ENCODE measurements around the gene POP7.

The POP7 gene

GRCh38 chr7:100674411-100675104, 31.4 kb upstream of the POP7 start:
- H3K27ac ChIP-seq (ENCODE audit: low read length) = peak overlapping the region; percentile 85
- H3K27me3 ChIP-seq (ENCODE audit: low read depth, low read length) = no peaks in the 10 kb centered on the region
- peak overlapping the region; percentile 73 to 98 for H3K4me3 ChIP-seq (ENCODE audit: low read depth in 1 of 2, low read length in 2 of 2)
- H3K9me3 ChIP-seq (ENCODE audit: control insufficient read depth in 1 of 2, low read length in 2 of 2) = no peaks in the 10 kb centered on the region
- peaks cover 20 to 29% of the 10 kb centered on the region in 2 donors for H3K36me3 ChIP-seq (ENCODE audit: control insufficient read depth in 1 of 2, insufficient read depth in 2 of 2, low read length in 2 of 2)
- H3K4me1 ChIP-seq (ENCODE audit: control insufficient read depth in 1 of 2, insufficient read depth in 2 of 2, low read length in 2 of 2) = peaks cover 0 to 11% of the 10 kb centered on the region in 2 donors

- Histone ChIP-seq H3K27me3 (ENCODE audit: low read depth, low read length) (no peaks in the 10 kb centered on the region), H3K4me1 (ENCODE audit: control insufficient read depth in 1 of 2, insufficient read depth in 2 of 2, low read length in 2 of 2) (peaks cover 0 to 16% of the 10 kb centered on the region in 2 donors), H3K36me3 (ENCODE audit: control insufficient read depth in 1 of 2, insufficient read depth in 2 of 2, low read length in 2 of 2) (peaks cover 22 to 33% of the 10 kb centered on the region in 2 donors), H3K4me3 (ENCODE audit: low read depth in 1 of 2, low read length in 2 of 2) (peak overlapping the region; percentile 73 to 98), H3K9me3 (ENCODE audit: control insufficient read depth in 1 of 2, low read length in 2 of 2) (no peaks in the 10 kb centered on the region), H3K27ac (ENCODE audit: low read length) (no peak overlapping the region)
Measured at GRCh38 chr7:100675105-100675451, 30.8 kb upstream of the POP7 start.

- Histone ChIP-seq H3K27me3 (ENCODE audit: low read depth, low read length) (no peaks in the 10 kb centered on the region), H3K4me1 (ENCODE audit: control insufficient read depth in 1 of 2, insufficient read depth in 2 of 2, low read length in 2 of 2) (peaks cover 0 to 17% of the 10 kb centered on the region in 2 donors), H3K36me3 (ENCODE audit: control insufficient read depth in 1 of 2, insufficient read depth in 2 of 2, low read length in 2 of 2) (peaks cover 22 to 33% of the 10 kb centered on the region in 2 donors), H3K27ac (ENCODE audit: low read length) (peak overlapping the region; percentile 8), H3K9me3 (ENCODE audit: control insufficient read depth in 1 of 2, low read length in 2 of 2) (no peaks in the 10 kb centered on the region), H3K4me3 (ENCODE audit: low read depth in 1 of 2, low read length in 2 of 2) (peak overlapping the region; percentile 53 to 98)
Measured at GRCh38 chr7:100675581-100676350, 30.2 kb upstream of the POP7 start.

GRCh38 chr7:100676501-100677306, 29.2 kb upstream of the POP7 start:
- H3K4me1 ChIP-seq (ENCODE audit: control insufficient read depth in 1 of 2, insufficient read depth in 2 of 2, low read length in 2 of 2) = peaks cover 0 to 17% of the 10 kb centered on the region in 2 donors
- no peaks in the 10 kb centered on the region for H3K9me3 ChIP-seq (ENCODE audit: control insufficient read depth in 1 of 2, low read length in 2 of 2)
- peak overlapping the region in 1 of 2 donors; percentile 98 for H3K4me3 ChIP-seq (ENCODE audit: low read depth in 1 of 2, low read length in 2 of 2)
- H3K27ac ChIP-seq (ENCODE audit: low read length) = peak overlapping the region; percentile 8
- H3K27me3 ChIP-seq (ENCODE audit: low read depth, low read length) = no peaks in the 10 kb centered on the region
- H3K36me3 ChIP-seq (ENCODE audit: control insufficient read depth in 1 of 2, insufficient read depth in 2 of 2, low read length in 2 of 2) = peaks cover 22 to 41% of the 10 kb centered on the region in 2 donors

GRCh38 chr7:100677308-100678267, 28.3 kb upstream of the POP7 start:
- Histone ChIP-seq H3K9me3 (ENCODE audit: control insufficient read depth in 1 of 2, low read length in 2 of 2) (no peaks in the 10 kb centered on the region), H3K27ac (ENCODE audit: low read length) (no peak overlapping the region), H3K27me3 (ENCODE audit: low read depth, low read length) (no peaks in the 10 kb centered on the region), H3K4me1 (ENCODE audit: control insufficient read depth in 1 of 2, insufficient read depth in 2 of 2, low read length in 2 of 2) (peaks cover 0 to 17% of the 10 kb centered on the region in 2 donors), H3K36me3 (ENCODE audit: control insufficient read depth in 1 of 2, insufficient read depth in 2 of 2, low read length in 2 of 2) (peaks cover 26 to 50% of the 10 kb centered on the region in 2 donors), H3K4me3 (ENCODE audit: low read depth in 1 of 2, low read length in 2 of 2) (no peak overlapping the region)

GRCh38 chr7:100678291-100678984, 27.5 kb upstream of the POP7 start:
- no peaks in the 10 kb centered on the region for H3K27me3 ChIP-seq (ENCODE audit: low read depth, low read length)
- peaks cover 26 to 58% of the 10 kb centered on the region in 2 donors for H3K36me3 ChIP-seq (ENCODE audit: control insufficient read depth in 1 of 2, insufficient read depth in 2 of 2, low read length in 2 of 2)
- no peak overlapping the region for H3K4me3 ChIP-seq (ENCODE audit: low read depth in 1 of 2, low read length in 2 of 2)
- H3K9me3 ChIP-seq (ENCODE audit: control insufficient read depth in 1 of 2, low read length in 2 of 2) = no peaks in the 10 kb centered on the region
- no peak overlapping the region for H3K27ac ChIP-seq (ENCODE audit: low read length)
- peaks cover 0 to 17% of the 10 kb centered on the region in 2 donors for H3K4me1 ChIP-seq (ENCODE audit: control insufficient read depth in 1 of 2, insufficient read depth in 2 of 2, low read length in 2 of 2)

- Histone ChIP-seq H3K4me1 (ENCODE audit: control insufficient read depth in 1 of 2, insufficient read depth in 2 of 2, low read length in 2 of 2) (peaks cover 0 to 17% of the 10 kb centered on the region in 2 donors), H3K36me3 (ENCODE audit: control insufficient read depth in 1 of 2, insufficient read depth in 2 of 2, low read length in 2 of 2) (peaks cover 26 to 67% of the 10 kb centered on the region in 2 donors), H3K27ac (ENCODE audit: low read length) (no peak overlapping the region), H3K27me3 (ENCODE audit: low read depth, low read length) (no peaks in the 10 kb centered on the region), H3K4me3 (ENCODE audit: low read depth in 1 of 2, low read length in 2 of 2) (no peak overlapping the region), H3K9me3 (ENCODE audit: control insufficient read depth in 1 of 2, low read length in 2 of 2) (no peaks in the 10 kb centered on the region)
Measured at GRCh38 chr7:100679129-100679926, 26.6 kb upstream of the POP7 start.

GRCh38 chr7:100679927-100680575, 25.9 kb upstream of the POP7 start:
- Histone ChIP-seq H3K4me1 (ENCODE audit: control insufficient read depth in 1 of 2, insufficient read depth in 2 of 2, low read length in 2 of 2) (peaks cover 0 to 17% of the 10 kb centered on the region in 2 donors), H3K9me3 (ENCODE audit: control insufficient read depth in 1 of 2, low read length in 2 of 2) (no peaks in the 10 kb centered on the region), H3K4me3 (ENCODE audit: low read depth in 1 of 2, low read length in 2 of 2) (no peak overlapping the region), H3K27ac (ENCODE audit: low read length) (no peak overlapping the region), H3K36me3 (ENCODE audit: control insufficient read depth in 1 of 2, insufficient read depth in 2 of 2, low read length in 2 of 2) (peaks cover 28 to 75% of the 10 kb centered on the region in 2 donors), H3K27me3 (ENCODE audit: low read depth, low read length) (no peaks in the 10 kb centered on the region)

GRCh38 chr7:100680576-100681271, 25.2 kb upstream of the POP7 start:
- H3K9me3 ChIP-seq (ENCODE audit: control insufficient read depth in 1 of 2, low read length in 2 of 2) = no peaks in the 10 kb centered on the region
- H3K27ac ChIP-seq (ENCODE audit: low read length) = no peak overlapping the region
- peaks cover 0 to 17% of the 10 kb centered on the region in 2 donors for H3K4me1 ChIP-seq (ENCODE audit: control insufficient read depth in 1 of 2, insufficient read depth in 2 of 2, low read length in 2 of 2)
- no peak overlapping the region for H3K4me3 ChIP-seq (ENCODE audit: low read depth in 1 of 2, low read length in 2 of 2)
- H3K27me3 ChIP-seq (ENCODE audit: low read depth, low read length) = no peaks in the 10 kb centered on the region
- H3K36me3 ChIP-seq (ENCODE audit: control insufficient read depth in 1 of 2, insufficient read depth in 2 of 2, low read length in 2 of 2) = peaks cover 34 to 81% of the 10 kb centered on the region in 2 donors
